Measurements from ENCODE around the gene SRSF11.

- TF ChIP-seq TAF1 (IDR thresholded peaks at IDR 0.05; ENCODE audit: borderline replicate concordance, insufficient read depth, low read length) = no peak
- no peak for TF ChIP-seq FOXP2 (optimal IDR thresholded peaks at IDR 0.05; ENCODE audit: borderline replicate concordance, extremely low read depth, extremely low read length, insufficient read depth)
- no peak for TF ChIP-seq POLR2AphosphoS5 (IDR thresholded peaks at IDR 0.05; ENCODE audit: low read depth, low read length)
These were observed 12.9 kb upstream of the SRSF11 start for GRCh38 chr1:70208292-70208691.
